ENCODE data around the gene IFITM2.

The IFITM2 gene

GRCh38 chr11:336659-337198 lies 29.1 kb downstream of the IFITM2 start:
- no peaks in the 10 kb centered on the region for H3K4me1 ChIP-seq

GRCh38 chr11:337711-338110 lies 30.1 kb downstream of the IFITM2 start:
- H3K4me1 ChIP-seq = no peaks in the 10 kb centered on the region
- no peaks in the 10 kb centered on the region for H3K27me3 ChIP-seq
- TF ChIP-seq, protein P1, sequence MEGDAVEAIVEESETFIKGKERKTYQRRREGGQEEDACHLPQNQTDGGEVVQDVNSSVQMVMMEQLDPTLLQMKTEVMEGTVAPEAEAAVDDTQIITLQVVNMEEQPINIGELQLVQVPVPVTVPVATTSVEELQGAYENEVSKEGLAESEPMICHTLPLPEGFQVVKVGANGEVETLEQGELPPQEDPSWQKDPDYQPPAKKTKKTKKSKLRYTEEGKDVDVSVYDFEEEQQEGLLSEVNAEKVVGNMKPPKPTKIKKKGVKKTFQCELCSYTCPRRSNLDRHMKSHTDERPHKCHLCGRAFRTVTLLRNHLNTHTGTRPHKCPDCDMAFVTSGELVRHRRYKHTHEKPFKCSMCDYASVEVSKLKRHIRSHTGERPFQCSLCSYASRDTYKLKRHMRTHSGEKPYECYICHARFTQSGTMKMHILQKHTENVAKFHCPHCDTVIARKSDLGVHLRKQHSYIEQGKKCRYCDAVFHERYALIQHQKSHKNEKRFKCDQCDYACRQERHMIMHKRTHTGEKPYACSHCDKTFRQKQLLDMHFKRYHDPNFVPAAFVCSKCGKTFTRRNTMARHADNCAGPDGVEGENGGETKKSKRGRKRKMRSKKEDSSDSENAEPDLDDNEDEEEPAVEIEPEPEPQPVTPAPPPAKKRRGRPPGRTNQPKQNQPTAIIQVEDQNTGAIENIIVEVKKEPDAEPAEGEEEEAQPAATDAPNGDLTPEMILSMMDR (IDR thresholded peaks at IDR 0.05; ENCODE audit: low read depth, low read length) = no peak
- H3K9me3 ChIP-seq = no peaks in the 10 kb centered on the region
- no peaks in the 10 kb centered on the region for H3K36me3 ChIP-seq
- DNase-seq = no peak
- H3K4me3 ChIP-seq (ENCODE audit: low read depth, low read length) = no peak overlapping the region

More at GRCh38 chr11:336659-337198, 29.1 kb downstream of the IFITM2 start:
- Histone ChIP-seq H3K36me3 (no peaks in the 10 kb centered on the region), H3K4me3 (ENCODE audit: low read depth, low read length) (no peak overlapping the region), H3K27me3 (no peaks in the 10 kb centered on the region), H3K9me3 (no peaks in the 10 kb centered on the region)
- TF ChIP-seq, protein P1 (IDR thresholded peaks at IDR 0.05; ENCODE audit: low read depth, low read length) = no peak
- DNase-seq = no peak

- DNase-seq = no peak
- TF ChIP-seq, protein P1 (IDR thresholded peaks at IDR 0.05; ENCODE audit: low read depth, low read length) = no peak
- Histone ChIP-seq H3K4me1 (no peaks in the 10 kb centered on the region), H3K4me3 (ENCODE audit: low read depth, low read length) (no peak overlapping the region), H3K27me3 (no peaks in the 10 kb centered on the region), H3K9me3 (no peaks in the 10 kb centered on the region), H3K36me3 (no peaks in the 10 kb centered on the region)
These were observed 32.3 kb downstream of the IFITM2 start for GRCh38 chr11:339963-340362.

- H3K27me3 ChIP-seq = no peaks in the 10 kb centered on the region
- H3K4me3 ChIP-seq (ENCODE audit: low read depth, low read length) = no peak overlapping the region
- no peaks in the 10 kb centered on the region for H3K36me3 ChIP-seq
- H3K4me1 ChIP-seq = no peaks in the 10 kb centered on the region
- TF ChIP-seq, protein P1 (IDR thresholded peaks at IDR 0.05; ENCODE audit: low read depth, low read length) = no peak
- DNase-seq = no peak
- H3K9me3 ChIP-seq = no peaks in the 10 kb centered on the region
These were observed 33.2 kb downstream of the IFITM2 start for GRCh38 chr11:340539-341512.

DNA sequence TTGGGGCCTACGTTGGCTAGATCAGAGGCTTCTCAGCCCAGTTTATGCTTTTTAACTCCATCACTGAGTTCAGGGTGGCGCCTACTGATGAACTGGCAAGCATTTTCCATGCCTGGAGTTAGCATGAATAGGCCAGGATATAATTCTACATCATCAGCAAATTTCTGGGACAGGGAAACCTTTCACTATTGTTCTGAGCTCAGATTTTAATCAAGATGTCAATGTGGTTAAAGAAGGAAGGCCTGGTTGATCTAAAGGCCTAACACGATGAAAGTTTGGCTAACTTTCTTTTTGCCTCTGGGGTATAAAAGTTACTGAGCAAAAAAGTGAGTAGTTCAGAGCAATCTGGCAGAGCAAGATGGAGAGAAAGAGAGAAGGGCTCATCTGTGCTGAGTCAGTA lies 34.7 kb downstream of the IFITM2 start:
- TF ChIP-seq, protein P1 (IDR thresholded peaks at IDR 0.05; ENCODE audit: low read depth, low read length) = no peak
- H3K4me3 ChIP-seq (ENCODE audit: low read depth, low read length) = no peak overlapping the region
- H3K4me1 ChIP-seq = no peaks in the 10 kb centered on the region
- H3K9me3 ChIP-seq = no peaks in the 10 kb centered on the region
- no peaks in the 10 kb centered on the region for H3K27me3 ChIP-seq
- no peak for DNase-seq
- no peaks in the 10 kb centered on the region for H3K36me3 ChIP-seq

Data from BE2C (cell line).